ENCODE results near the gene TLE4. TPM values are rescaled to one million over a fixed set of nuclear protein-coding genes. Genes with fewer than 3 reads are reported as not detected.
"Not testable (repeated sequence)": the region's sequence is repeated elsewhere in the genome, so short reads cannot be mapped to it uniquely, and the experiment has no call there.

The TLE4 gene
- 1.6 TPM for polyA plus RNA-seq (2012; ENCODE audit: low read depth, missing spikeins)

DNA sequence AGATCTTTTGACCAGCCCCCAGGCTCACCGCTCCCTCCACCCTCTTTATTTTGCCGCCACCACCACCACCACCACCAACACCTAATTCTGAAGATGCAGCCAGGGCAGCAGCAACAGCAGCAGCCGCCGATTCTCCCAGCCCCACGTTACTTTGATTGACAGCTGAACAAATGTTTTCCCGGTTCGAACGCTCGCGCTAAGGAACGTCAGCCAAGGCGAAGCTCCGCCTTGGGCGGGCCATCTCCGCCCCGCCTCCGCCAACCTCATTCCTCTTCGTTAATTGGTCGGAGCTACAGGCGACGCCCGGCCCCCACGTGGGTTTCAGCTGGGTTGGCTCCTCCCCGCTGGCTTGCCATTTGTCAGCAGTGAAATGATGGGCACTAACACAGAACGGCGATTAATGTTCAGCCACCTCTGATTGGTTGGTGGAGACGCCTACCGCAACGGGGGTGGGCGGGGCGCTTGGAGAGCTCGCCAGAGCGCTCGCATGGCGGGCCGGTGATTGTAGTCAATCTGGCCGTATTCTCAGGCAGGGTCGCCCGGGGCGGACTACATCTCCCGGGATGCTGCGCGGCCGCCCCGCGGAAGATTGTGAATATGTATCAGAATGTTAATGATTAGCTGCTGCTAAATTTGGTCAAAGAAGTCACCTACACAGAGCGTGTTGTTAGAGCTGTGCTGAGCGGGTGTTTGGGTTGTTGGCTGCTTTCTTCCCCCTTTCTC lies at the start of gene TLE4:
TSS of gene TLE4 (plus strand) at position 657 of the 723 bp plus-strand sequence. CDS start 826 bp downstream, outside the sequence.
- peak; percentile 73 for TF ChIP-seq POU2F2 (IDR thresholded peaks at IDR 0.05; ENCODE audit: low read depth, low read length)
- peak; percentile 77 for TF ChIP-seq POLR2A (IDR thresholded peaks at IDR 0.05; ENCODE audit: low read depth, low read length)
- peak; percentile 54; the same call in 1 of the 2 replicates for TF ChIP-seq POLR2AphosphoS5 (IDR thresholded peaks at IDR 0.05; ENCODE audit: low read depth, low read length)
- peak; percentile 88 for TF ChIP-seq TAF1 (IDR thresholded peaks at IDR 0.05; ENCODE audit: low read depth, low read length)
- TF ChIP-seq PAX5 (IDR thresholded peaks at IDR 0.05; ENCODE audit: insufficient read depth, low read length, severe bottlenecking), result no peak
- TF ChIP-seq SPI1 (IDR thresholded peaks at IDR 0.05; ENCODE audit: low read depth, low read length), result no peak
- DNase-seq (ENCODE audit: insufficient read length, low spot score), result peak; percentile 63
- FAIRE-seq, result peak; percentile 79

DNA sequence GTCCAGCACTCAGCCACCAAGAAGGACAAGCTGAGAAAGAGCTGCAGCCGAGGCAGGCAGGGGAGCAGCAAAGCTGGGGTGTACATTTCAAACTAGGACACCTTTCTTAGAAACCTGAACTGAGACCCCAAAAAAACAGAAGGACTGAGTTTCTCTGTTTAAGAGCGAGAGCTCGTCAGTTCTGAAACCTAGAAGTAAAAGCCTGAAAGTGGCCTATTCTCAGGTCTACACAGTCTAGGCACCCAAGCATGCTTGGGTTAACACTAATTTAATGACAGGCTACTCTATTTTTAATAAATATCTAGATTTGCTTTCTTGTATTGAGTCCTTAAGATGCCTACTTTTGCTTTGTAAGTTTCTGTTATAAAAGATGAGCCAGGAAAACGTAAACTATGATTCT lies 49.0 kb upstream of the TLE4 start:
- TF ChIP-seq TAF1 (IDR thresholded peaks at IDR 0.05; ENCODE audit: low read depth, low read length) (no peak), POLR2A (IDR thresholded peaks at IDR 0.05; ENCODE audit: low read depth, low read length) (no peak), PAX5 (IDR thresholded peaks at IDR 0.05; ENCODE audit: insufficient read depth, low read length, severe bottlenecking) (no peak), POLR2AphosphoS5 (IDR thresholded peaks at IDR 0.05; ENCODE audit: low read depth, low read length) (no peak), SPI1 (IDR thresholded peaks at IDR 0.05; ENCODE audit: low read depth, low read length) (no peak), POU2F2 (IDR thresholded peaks at IDR 0.05; ENCODE audit: low read depth, low read length) (no peak)
- no peak for FAIRE-seq
- no peak for DNase-seq (ENCODE audit: insufficient read length, low spot score)

DNA sequence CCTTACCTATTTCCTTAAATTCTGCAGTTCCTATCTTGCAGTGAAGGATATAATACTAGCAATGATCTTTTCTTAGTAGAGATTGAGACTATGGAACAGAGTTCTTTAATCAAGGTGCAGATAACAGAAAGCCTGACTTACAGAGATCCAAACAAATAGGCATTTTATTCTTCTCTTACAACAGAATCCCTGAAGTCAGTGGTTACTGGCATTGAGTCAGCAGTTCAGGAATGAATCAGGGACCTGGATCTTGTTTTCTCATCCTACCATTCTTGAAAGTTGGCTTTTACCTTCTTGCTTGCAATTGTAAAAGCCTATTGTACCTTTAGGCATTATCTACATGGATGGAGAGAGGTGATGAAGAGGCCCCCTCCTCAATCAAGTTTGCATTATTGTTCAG lies 47.5 kb upstream of the TLE4 start:
- TF ChIP-seq TAF1 (IDR thresholded peaks at IDR 0.05; ENCODE audit: low read depth, low read length) (no peak), PAX5 (IDR thresholded peaks at IDR 0.05; ENCODE audit: insufficient read depth, low read length, severe bottlenecking) (no peak), SPI1 (IDR thresholded peaks at IDR 0.05; ENCODE audit: low read depth, low read length) (no peak), POLR2AphosphoS5 (IDR thresholded peaks at IDR 0.05; ENCODE audit: low read depth, low read length) (no peak), POLR2A (IDR thresholded peaks at IDR 0.05; ENCODE audit: low read depth, low read length) (no peak)
- FAIRE-seq (no peak), DNase-seq (ENCODE audit: insufficient read length, low spot score) (no peak)

DNA sequence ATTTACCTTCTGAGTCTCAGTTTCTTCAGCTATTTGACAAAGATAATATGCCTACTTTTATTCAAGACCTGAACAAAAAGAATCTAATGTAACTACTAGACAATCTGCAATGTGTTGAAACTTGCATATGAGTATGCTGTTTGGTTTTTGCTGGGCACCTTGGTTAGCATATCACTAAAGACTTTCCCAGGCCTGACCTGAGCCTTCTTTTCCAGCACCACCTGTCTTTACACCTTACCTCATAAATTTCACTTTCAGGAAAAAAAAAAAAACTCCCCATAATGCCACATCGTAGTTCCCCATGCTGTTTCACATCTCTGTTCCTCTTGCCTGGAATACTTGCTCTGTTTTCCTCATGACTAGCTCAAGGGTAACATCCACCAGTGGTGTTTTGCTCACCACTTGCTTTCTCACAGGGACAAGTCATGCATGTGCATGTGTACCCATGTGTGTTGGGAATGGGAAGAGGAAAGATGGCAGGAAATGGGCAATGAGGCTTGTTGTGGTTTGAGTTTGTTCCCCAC lies 45.6 kb upstream of the TLE4 start:
- DNase-seq (ENCODE audit: insufficient read length, low spot score) (no peak), FAIRE-seq (no peak)
- no peak for TF ChIP-seq TAF1 (IDR thresholded peaks at IDR 0.05; ENCODE audit: low read depth, low read length)
- peak; percentile 20; the same call in 1 of the 2 replicates for TF ChIP-seq SPI1 (IDR thresholded peaks at IDR 0.05; ENCODE audit: low read depth, low read length)

DNA sequence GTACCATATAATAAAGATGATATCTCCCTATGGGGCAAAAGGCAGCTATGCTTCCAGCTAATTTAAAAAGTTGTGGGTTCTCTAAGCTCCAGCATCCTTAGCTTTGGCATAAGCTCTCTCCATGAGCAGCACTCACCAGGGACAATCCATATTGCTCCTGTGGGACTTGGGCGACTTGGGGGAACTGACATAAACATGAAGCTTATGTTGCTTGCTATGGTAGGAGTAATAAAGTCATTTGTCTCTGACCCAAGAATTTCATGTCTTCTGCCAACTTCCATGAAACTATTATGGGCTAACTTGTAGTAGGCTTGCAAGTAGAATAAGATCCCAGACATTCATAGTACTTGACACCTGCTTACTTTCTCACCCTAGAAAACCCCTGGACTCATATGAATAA lies 36.2 kb upstream of the TLE4 start:
- FAIRE-seq, result no peak
- DNase-seq (ENCODE audit: insufficient read length, low spot score), result no peak

GRCh38 chr9:79537838-79538237 lies 33.9 kb upstream of the TLE4 start:
- FAIRE-seq (no peak), DNase-seq (ENCODE audit: insufficient read length, low spot score) (no peak)
- TF ChIP-seq POLR2A (IDR thresholded peaks at IDR 0.05; ENCODE audit: low read depth, low read length) (no peak), POLR2AphosphoS5 (IDR thresholded peaks at IDR 0.05; ENCODE audit: low read depth, low read length) (no peak), SPI1 (IDR thresholded peaks at IDR 0.05; ENCODE audit: low read depth, low read length) (no peak), TAF1 (IDR thresholded peaks at IDR 0.05; ENCODE audit: low read depth, low read length) (no peak)

More for the DNA sequence above, 36.2 kb upstream of the TLE4 start:
- no peak for TF ChIP-seq POLR2AphosphoS5 (IDR thresholded peaks at IDR 0.05; ENCODE audit: low read depth, low read length)

DNA sequence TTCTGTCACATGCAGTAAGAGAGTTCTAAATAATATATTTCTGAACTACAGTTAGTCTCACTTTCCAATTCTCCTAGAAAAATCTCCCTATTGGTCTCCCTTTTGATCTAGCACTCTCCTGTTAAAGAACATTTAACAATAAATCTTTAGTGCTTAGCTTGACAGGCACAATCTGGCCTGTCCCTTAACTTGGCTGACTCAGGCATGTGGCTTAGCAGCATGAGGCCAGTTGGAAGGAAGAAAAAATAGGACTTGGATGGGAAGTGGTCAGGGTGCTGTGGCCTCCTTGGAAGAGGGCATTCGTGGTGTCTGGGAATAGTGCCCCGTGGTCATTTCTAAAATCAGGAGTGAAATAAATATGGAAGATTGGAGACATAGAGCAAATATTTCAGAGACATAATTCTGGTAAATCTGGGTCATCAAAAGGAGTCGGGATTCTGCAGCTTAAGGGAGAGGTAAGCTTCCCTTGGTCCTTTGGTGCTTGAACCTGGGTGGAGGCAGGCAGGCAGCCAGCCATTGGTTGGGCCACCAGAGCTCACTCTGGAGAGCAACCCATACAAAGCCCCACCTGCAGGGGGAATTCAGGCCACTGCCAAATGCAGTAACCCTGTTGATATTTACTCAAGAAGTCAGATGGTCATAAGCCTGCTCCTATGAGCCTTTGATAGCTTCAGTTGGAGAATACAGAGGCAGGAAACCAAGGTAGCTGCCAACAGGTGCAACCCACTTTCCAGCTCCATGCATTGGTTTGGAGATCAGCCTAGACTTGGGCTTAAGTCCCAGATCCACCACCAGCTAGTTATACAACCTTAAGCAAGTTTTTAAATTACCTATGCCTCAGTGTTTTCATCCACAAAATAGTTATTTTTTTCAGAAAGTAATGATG lies 28.8 kb upstream of the TLE4 start:
- no peak for FAIRE-seq

GRCh38 chr9:79544375-79544774 lies 27.4 kb upstream of the TLE4 start:
- not testable (repeated sequence) for FAIRE-seq

More for the DNA sequence above, 28.8 kb upstream of the TLE4 start:
- DNase-seq (ENCODE audit: insufficient read length, low spot score), result no peak
- TF ChIP-seq PAX5 (IDR thresholded peaks at IDR 0.05; ENCODE audit: insufficient read depth, low read length, severe bottlenecking) (no peak), SPI1 (IDR thresholded peaks at IDR 0.05; ENCODE audit: low read depth, low read length) (no peak), POU2F2 (IDR thresholded peaks at IDR 0.05; ENCODE audit: low read depth, low read length) (no peak), POLR2A (IDR thresholded peaks at IDR 0.05; ENCODE audit: low read depth, low read length) (no peak), TAF1 (IDR thresholded peaks at IDR 0.05; ENCODE audit: low read depth, low read length) (no peak)

DNA sequence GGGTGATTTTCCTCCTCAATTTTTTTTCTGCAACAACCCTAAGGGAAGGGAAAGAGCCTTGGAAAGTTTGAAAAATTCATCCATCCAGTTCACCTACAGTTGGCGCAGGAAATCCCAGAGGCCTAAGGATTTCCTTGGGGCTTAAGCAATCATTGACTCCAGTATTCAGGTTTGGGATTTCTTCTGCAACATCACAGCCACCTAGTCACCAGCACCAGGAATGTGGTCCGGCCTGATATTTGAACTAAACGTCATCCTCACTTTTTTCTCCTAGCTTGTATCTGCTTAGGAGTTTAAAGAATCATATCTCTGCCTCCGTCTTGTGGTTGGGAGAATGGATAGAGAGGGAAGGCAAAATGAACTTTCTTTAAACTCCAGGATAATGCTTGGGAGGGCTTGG lies 20.2 kb upstream of the TLE4 start:
- FAIRE-seq (no peak), DNase-seq (ENCODE audit: insufficient read length, low spot score) (no peak)
- no peak for TF ChIP-seq PAX5 (IDR thresholded peaks at IDR 0.05; ENCODE audit: insufficient read depth, low read length, severe bottlenecking)
- no peak for TF ChIP-seq POLR2A (IDR thresholded peaks at IDR 0.05; ENCODE audit: low read depth, low read length)

More at GRCh38 chr9:79544375-79544774, 27.4 kb upstream of the TLE4 start:
- not testable (repeated sequence) for DNase-seq (ENCODE audit: insufficient read length, low spot score)

GRCh38 chr9:79551994-79552393 lies 19.8 kb upstream of the TLE4 start:
- no peak for DNase-seq (ENCODE audit: insufficient read length, low spot score)
- no peak for TF ChIP-seq POLR2AphosphoS5 (IDR thresholded peaks at IDR 0.05; ENCODE audit: low read depth, low read length)
- no peak for TF ChIP-seq POU2F2 (IDR thresholded peaks at IDR 0.05; ENCODE audit: low read depth, low read length)
- TF ChIP-seq PAX5 (IDR thresholded peaks at IDR 0.05; ENCODE audit: insufficient read depth, low read length, severe bottlenecking), result no peak
- no peak for TF ChIP-seq SPI1 (IDR thresholded peaks at IDR 0.05; ENCODE audit: low read depth, low read length)
- no peak for TF ChIP-seq POLR2A (IDR thresholded peaks at IDR 0.05; ENCODE audit: low read depth, low read length)
- no peak for TF ChIP-seq TAF1 (IDR thresholded peaks at IDR 0.05; ENCODE audit: low read depth, low read length)
- FAIRE-seq, result no peak

All from GM12891 (cell line).